Brain microvascular endothelial cell (primary cell): ENCODE data around the gene CNOT8.

Experiments
- DNase-seq: peaks from one replicate; pipeline ENCODE4 v3.0.0-alpha.2; 2020
- H3K27ac ChIP-seq: fragments of 250-450 bp; sonication (Bioruptor Pico); 2 replicates; pipeline ENCODE4 v1.5.1; 2020; ENCODE audit warnings: mild to moderate bottlenecking, moderate library complexity
- H3K27me3 ChIP-seq: fragments of 250-450 bp; sonication (Bioruptor Pico); replicated peaks from 2 replicates; pipeline ENCODE4 v1.5.1; 2020; ENCODE audit warnings: mild to moderate bottlenecking
- H3K36me3 ChIP-seq: fragments of 250-450 bp; sonication (Bioruptor Pico); replicated peaks from 2 replicates; pipeline ENCODE4 v1.5.1; 2020; ENCODE audit warnings: mild to moderate bottlenecking
- H3K4me3 ChIP-seq: 2 replicates; pipeline ENCODE4 v1.5.1; 2011; ENCODE audit warnings: low read depth, mild to moderate bottlenecking, control low read depth, low read length, moderate library complexity
- in situ Hi-C: cut with HindIII; loops from 2 replicates; pipeline ENCODE4 v1.10.0; 2017; ENCODE audit warnings: low sequenced_read_pairs, low pct_ligation_motif_present
- TF ChIP-seq, protein P1 (sequence below): IDR thresholded peaks from 2 replicates; pipeline ENCODE4 v1.5.1; 2011; ENCODE audit warnings: low read depth, mild to moderate bottlenecking, moderate library complexity, low read length, control low read depth, inconsistent platforms; ENCODE audit errors: missing control alignments

CNOT8 gene

DNA sequence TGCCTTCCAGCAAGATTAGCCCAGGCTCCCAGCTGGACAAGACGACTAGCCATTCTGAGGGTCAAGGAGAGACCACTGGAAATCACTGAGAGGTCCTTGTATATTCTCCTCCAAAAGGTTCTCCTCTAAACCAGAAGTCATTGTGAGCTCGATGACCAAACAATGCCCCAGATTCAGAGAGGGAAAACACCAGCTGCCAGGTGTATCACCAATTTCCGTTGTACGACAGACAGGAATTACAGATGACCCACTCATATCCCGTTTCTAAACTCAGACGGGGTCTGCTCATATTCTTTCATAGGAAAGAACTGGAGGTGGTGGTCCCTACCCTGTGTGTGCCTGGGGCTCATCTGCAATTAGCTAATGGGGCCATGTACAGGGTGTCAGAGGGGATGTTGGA is 22.2 kb upstream of the CNOT8 start:
- TF ChIP-seq, protein P1, sequence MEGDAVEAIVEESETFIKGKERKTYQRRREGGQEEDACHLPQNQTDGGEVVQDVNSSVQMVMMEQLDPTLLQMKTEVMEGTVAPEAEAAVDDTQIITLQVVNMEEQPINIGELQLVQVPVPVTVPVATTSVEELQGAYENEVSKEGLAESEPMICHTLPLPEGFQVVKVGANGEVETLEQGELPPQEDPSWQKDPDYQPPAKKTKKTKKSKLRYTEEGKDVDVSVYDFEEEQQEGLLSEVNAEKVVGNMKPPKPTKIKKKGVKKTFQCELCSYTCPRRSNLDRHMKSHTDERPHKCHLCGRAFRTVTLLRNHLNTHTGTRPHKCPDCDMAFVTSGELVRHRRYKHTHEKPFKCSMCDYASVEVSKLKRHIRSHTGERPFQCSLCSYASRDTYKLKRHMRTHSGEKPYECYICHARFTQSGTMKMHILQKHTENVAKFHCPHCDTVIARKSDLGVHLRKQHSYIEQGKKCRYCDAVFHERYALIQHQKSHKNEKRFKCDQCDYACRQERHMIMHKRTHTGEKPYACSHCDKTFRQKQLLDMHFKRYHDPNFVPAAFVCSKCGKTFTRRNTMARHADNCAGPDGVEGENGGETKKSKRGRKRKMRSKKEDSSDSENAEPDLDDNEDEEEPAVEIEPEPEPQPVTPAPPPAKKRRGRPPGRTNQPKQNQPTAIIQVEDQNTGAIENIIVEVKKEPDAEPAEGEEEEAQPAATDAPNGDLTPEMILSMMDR: no peak
- Histone ChIP-seq H3K27me3 (no peaks in the 10 kb centered on the region), H3K4me3 (no peak overlapping the region), H3K27ac (no peak overlapping the region), H3K36me3 (no peaks in the 10 kb centered on the region)
- in situ Hi-C loops: no loop called here
- no peak for DNase-seq

DNA sequence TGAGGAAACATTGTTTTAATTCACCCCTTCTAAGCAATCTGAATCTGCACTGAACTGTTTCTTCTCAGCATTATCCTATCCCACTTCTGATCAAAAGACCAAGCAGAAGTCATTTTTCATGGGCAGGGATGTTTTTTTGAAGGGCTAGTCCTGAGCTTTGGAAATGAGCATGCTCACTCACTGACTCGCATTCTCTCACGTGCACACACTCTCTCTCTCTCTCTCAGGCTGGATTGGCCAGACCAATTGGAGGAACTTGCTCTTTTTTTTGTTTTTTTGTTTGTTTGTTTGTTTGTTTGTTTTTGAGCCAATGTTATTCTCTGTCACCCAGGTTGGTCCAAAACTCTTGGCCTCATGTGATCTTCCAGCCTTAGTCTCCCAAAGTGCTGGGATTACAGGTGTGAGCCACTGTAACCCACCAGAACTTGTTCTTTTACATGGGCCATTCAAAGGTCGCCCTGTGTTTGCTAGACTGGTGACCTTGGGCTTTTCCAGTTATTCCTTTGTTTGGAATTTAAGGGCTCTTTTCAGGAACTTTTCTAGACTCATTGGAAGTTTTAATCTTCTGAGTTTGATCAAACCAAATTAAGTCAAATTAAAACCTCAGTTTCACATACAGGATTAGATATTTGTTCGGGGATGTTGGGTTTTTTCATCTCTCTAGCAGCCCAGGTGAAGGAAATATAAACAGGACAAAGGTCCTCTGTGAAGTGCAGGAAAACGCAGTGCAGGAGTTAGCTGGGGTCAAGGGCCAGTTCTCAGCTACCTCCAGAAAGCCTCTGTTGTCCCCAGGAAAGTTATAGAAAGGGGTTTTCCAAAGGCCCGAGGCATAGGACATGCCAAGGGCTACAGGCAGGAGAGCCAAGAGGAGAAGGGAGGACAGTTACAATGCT is 21.2 kb upstream of the CNOT8 start:
- Histone ChIP-seq H3K27me3 (no peaks in the 10 kb centered on the region), H3K36me3 (no peaks in the 10 kb centered on the region)

DNA sequence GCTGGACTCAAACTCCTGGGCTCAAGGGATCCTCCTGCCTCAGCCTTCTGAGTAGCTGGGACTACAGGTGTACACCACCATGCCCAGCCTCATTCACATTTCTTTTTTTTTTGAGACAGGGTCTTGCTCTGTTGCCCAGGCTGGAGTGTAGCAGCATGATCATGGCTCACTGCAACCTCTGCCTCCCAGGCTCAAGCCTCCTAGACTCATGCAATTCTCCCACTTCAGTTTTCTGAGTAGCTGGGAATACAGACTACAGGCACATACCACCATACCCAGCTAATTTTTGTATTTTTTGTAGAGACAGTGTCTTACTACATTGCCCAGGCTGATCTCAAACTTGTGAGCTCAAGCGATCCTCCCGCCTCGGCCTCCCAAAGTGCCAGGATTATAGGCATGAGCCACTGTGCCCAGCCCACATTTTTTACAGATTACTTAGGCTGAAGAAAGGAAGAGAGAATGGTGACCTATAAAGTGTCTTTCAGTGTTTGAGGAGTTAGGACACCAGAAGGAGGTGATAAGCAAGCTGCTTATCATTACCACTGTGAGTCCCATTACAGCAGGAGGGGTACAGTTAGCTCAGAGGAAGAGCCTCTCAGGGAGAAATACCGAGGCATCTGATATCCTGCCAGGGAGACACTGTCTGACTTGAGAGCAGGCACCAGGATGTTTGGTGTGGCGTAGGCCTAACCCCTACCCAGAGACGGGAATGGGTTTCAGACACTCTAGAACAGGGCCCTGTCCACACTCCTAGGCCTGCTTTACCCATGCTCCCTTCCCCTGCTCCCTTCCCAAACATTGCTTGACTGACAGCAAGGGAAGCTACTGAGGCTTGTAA is 17.8 kb upstream of the CNOT8 start:
- TF ChIP-seq, protein P1: no peak
- H3K27ac ChIP-seq: no peak overlapping the region
- H3K27me3 ChIP-seq: no peaks in the 10 kb centered on the region
- H3K36me3 ChIP-seq: no peaks in the 10 kb centered on the region
- no peak overlapping the region for H3K4me3 ChIP-seq
- no peak for DNase-seq
- in situ Hi-C loops: no loop called here

More for the DNA sequence above, 21.2 kb upstream of the CNOT8 start:
- DNase-seq: no peak
- in situ Hi-C loops: no loop called here
- TF ChIP-seq, protein P1: no peak
- no peak overlapping the region for H3K27ac ChIP-seq
- H3K4me3 ChIP-seq: no peak overlapping the region

DNA sequence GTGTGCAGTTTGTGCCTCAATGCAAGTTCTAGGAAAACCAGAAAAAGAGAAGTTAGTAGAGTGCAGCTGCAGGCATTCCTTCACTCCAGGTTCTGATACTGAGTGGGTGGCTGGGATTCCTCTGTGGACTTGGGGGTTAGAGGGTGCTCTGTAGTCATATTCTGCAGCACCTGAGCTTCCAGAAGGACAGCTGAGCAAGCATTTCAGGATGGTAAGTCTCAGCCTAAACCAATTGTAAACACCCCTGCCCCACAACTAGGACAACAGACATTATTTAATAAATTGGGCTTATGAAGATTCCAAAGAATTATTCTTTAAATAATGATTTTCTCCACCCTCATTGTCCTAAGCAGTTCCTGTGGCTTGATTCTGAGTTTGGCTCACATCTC is 17.2 kb upstream of the CNOT8 start:
- Histone ChIP-seq H3K27ac (no peak overlapping the region), H3K36me3 (no peaks in the 10 kb centered on the region), H3K27me3 (no peaks in the 10 kb centered on the region), H3K4me3 (no peak overlapping the region)
- TF ChIP-seq, protein P1: no peak
- no peak for DNase-seq
- in situ Hi-C loops: no loop called here

DNA sequence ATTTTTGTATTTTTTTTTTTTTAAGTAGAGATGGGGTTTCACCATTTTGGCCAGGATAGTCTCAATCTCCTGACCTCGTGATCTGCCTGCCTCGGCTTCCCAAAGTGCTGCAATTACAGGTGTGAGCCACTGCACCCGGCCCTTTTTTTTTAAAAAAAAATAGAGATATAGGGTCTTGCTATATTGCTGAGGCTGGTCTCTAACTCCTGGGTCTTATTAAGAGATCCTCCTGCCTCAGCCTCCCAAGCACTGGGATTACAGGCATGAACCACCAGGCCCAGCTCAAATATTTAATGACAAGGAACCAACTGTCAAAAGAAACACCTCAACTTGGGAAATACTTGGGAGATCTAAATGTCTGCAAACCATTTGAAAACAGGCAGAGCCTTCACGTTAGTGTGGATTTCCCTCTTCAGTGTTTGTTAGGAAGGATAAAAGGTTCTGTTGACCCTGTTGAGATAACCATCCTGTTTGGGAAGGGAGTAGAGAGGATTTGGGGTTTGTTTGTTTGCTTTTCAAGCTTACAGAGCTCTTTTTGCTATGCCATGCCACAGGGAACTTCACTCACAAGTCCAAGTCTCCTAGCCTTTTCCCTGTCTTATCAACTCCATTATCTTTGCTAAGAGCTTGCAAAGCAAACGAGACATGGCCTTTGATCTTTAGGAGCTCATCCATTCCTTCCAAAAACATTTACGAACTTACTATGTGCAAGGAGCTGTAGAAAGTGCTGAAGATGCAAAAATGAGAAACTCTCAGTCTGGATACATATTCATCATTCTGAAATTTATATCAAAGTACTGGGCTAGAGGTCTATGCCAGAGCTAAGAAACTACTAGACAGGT is 15.5 kb upstream of the CNOT8 start:
- no peak overlapping the region for H3K4me3 ChIP-seq
- in situ Hi-C loops: no loop called here
- TF ChIP-seq, protein P1: no peak
- H3K27me3 ChIP-seq: no peaks in the 10 kb centered on the region
- no peak for DNase-seq
- H3K27ac ChIP-seq: no peak overlapping the region
- H3K36me3 ChIP-seq: no peaks in the 10 kb centered on the region
